Activated CD8-positive, alpha-beta memory T cell treated with anti-CD3 and anti-CD28 coated beads for 1 hour (primary cell): ENCODE results near the gene CLIC3.
A peak's percentile ranks its signal among the peaks of the same experiment; 100 is the strongest.

Experiments
- DNase-seq, 2 donors: peaks; one replicate each; pipeline ENCODE4 v3.0.0-alpha.2; 2020; ENCODE audit warnings: low read depth in 1 of 2; ENCODE audit errors: extremely low read depth in 1 of 2

Gene CLIC3

GRCh38 chr9:136983656-136984314 is 12.6 kb downstream of the CLIC3 start:
- no peak for DNase-seq

GRCh38 chr9:136983167-136983566 is 13.2 kb downstream of the CLIC3 start:
- no peak for DNase-seq

GRCh38 chr9:136982232-136983051 is 13.9 kb downstream of the CLIC3 start, which contains the start of gene LCNL1:
TSS of gene LCNL1 (plus strand) at chr9:136982993. CDS start at chr9:136983587, 594 bp downstream.
- no peak for DNase-seq

GRCh38 chr9:136981588-136982231 is 14.7 kb downstream of the CLIC3 start:
- no peak for DNase-seq

- DNase-seq: no peak
Observed at GRCh38 chr9:136980669-136981478, 15.5 kb downstream of the CLIC3 start.

GRCh38 chr9:136979769-136980587 is 16.4 kb downstream of the CLIC3 start:
- DNase-seq: no peak

- DNase-seq: no peak
Observed at GRCh38 chr9:136978865-136979544, 17.4 kb downstream of the CLIC3 start.

- DNase-seq: peak; percentile 44 to 67
Observed at GRCh38 chr9:136978073-136978864, 18.1 kb downstream of the CLIC3 start.

- DNase-seq: no peak
Observed at GRCh38 chr9:136977649-136978072, 18.7 kb downstream of the CLIC3 start.

GRCh38 chr9:136977223-136977622 is 19.1 kb downstream of the CLIC3 start, which contains the start of gene PTGDS:
TSS of gene PTGDS (plus strand) at chr9:136977504. CDS start at chr9:136977579, 75 bp downstream.
- no peak for DNase-seq

- no peak for DNase-seq
Observed at GRCh38 chr9:136975644-136976043, 20.7 kb downstream of the CLIC3 start.

- no peak for DNase-seq
Observed at GRCh38 chr9:136974817-136975535, 21.4 kb downstream of the CLIC3 start.

- no peak for DNase-seq
Observed at GRCh38 chr9:136973618-136974617, 22.4 kb downstream of the CLIC3 start.

- DNase-seq: no peak
Observed at GRCh38 chr9:136972743-136973142, 23.6 kb downstream of the CLIC3 start.

- DNase-seq: no peak
Observed at GRCh38 chr9:136972335-136972734, 24.0 kb downstream of the CLIC3 start.

- no peak for DNase-seq
Observed at GRCh38 chr9:136971746-136972145, 24.6 kb downstream of the CLIC3 start.

GRCh38 chr9:136970361-136970760 is 26.0 kb downstream of the CLIC3 start:
- DNase-seq: no peak
